Immature natural killer cell (primary cell): ENCODE measurements around the gene MFAP4. TPM values are rescaled to one million over a fixed set of nuclear protein-coding genes. Genes with fewer than 3 reads are reported as not detected.

Experiments used
- DNase-seq, 3 donors: peaks; one replicate each; pipeline ENCODE4 v3.0.0; 2022; ENCODE audit warnings: mixed read lengths in 1 of 3
- H3K27ac Mint-ChIP-seq, 6 donors: one replicate each; pipeline ENCODE4 v1.8.0; 2020; ENCODE audit warnings: mixed read lengths in 6 of 6, mild to moderate bottlenecking in 5 of 6, inconsistent platforms in 4 of 6, moderate library complexity in 3 of 6
- H3K27me3 Mint-ChIP-seq, 3 donors: one replicate each; pipeline ENCODE4 v1.8.0; 2020 to 2021; ENCODE audit warnings: low read depth in 3 of 3, mild to moderate bottlenecking in 3 of 3, mixed read lengths in 3 of 3, moderate library complexity in 3 of 3, inconsistent platforms in 1 of 3
- H3K36me3 Mint-ChIP-seq, 3 donors: one replicate each; pipeline ENCODE4 v1.8.0; 2020; ENCODE audit warnings: mixed read lengths in 3 of 3, inconsistent platforms in 2 of 3, mild to moderate bottlenecking in 2 of 3
- H3K4me1 Mint-ChIP-seq, 2 donors: one replicate each; pipeline ENCODE4 v1.8.0; 2020; ENCODE audit warnings: inconsistent platforms in 2 of 2, mild to moderate bottlenecking in 2 of 2, mixed read lengths in 2 of 2, moderate library complexity in 1 of 2
- H3K4me3 Mint-ChIP-seq, 5 donors: one replicate each; pipeline ENCODE4 v1.8.0; 2020; ENCODE audit warnings: mild to moderate bottlenecking in 5 of 5, mixed read lengths in 5 of 5, inconsistent platforms in 3 of 5, moderate library complexity in 3 of 5
- H3K9me3 Mint-ChIP-seq, 6 donors: one replicate each; pipeline ENCODE4 v1.8.0; 2020; ENCODE audit warnings: mild to moderate bottlenecking in 6 of 6, mixed read lengths in 6 of 6, inconsistent platforms in 4 of 6, moderate library complexity in 3 of 6
- polyA plus RNA-seq, 3 donors: library from polyadenylated mRNA; unstranded; fragments of 300-500 nt; fragmentation: Illumina TruSeq; gene quantifications; one replicate each; pipeline ENCODE4 v1.2.3, GENCODE V29; 2021

The MFAP4 gene
- under 1 TPM in 1 of 3 donors, not detected in 2; 0.18 TPM for polyA plus RNA-seq

- Mint-ChIP-seq H3K4me3 (peak within 1 kb of the TSS in 1 of 5 donors; percentile 20), H3K27me3 (peaks cover 0 to 2% (median 0%) of the 10 kb centered on the region in 3 donors), H3K36me3 (peaks cover 0 to 13% (median 6%) of the 10 kb centered on the region in 3 donors), H3K4me1 (peaks cover 11 to 14% of the 10 kb centered on the region in 2 donors), H3K27ac (peak within 1 kb of the TSS in 4 of 6 donors; percentile 15 to 80 (median 52)), H3K9me3 (no peaks in the 10 kb centered on the region)
- no peak for DNase-seq
These were observed at the start of gene MFAP4 for GRCh38 chr17:19386974-19387920. Gene MFAP4 (minus strand): TSS chr17:19387190. CDS start chr17:19387155, 35 bp downstream.

GRCh38 chr17:19433727-19434340 lies 46.8 kb upstream of the MFAP4 start:
- Mint-ChIP-seq H3K4me1 (no peaks in the 10 kb centered on the region), H3K9me3 (no peaks in the 10 kb centered on the region), H3K27me3 (peaks cover 0 to 3% (median 2%) of the 10 kb centered on the region in 3 donors), H3K4me3 (no peak overlapping the region), H3K36me3 (no peaks in the 10 kb centered on the region), H3K27ac (no peak overlapping the region)
- no peak for DNase-seq

GRCh38 chr17:19433255-19433654 lies 46.3 kb upstream of the MFAP4 start:
- Mint-ChIP-seq H3K27me3 (peaks cover 0 to 3% (median 2%) of the 10 kb centered on the region in 3 donors), H3K27ac (no peak overlapping the region), H3K9me3 (no peaks in the 10 kb centered on the region), H3K4me1 (no peaks in the 10 kb centered on the region), H3K4me3 (no peak overlapping the region), H3K36me3 (no peaks in the 10 kb centered on the region)
- no peak for DNase-seq

GRCh38 chr17:19431691-19432090 lies 44.7 kb upstream of the MFAP4 start:
- no peaks in the 10 kb centered on the region for H3K9me3 Mint-ChIP-seq
- no peak overlapping the region for H3K27ac Mint-ChIP-seq
- no peak overlapping the region for H3K4me3 Mint-ChIP-seq
- no peaks in the 10 kb centered on the region for H3K36me3 Mint-ChIP-seq
- DNase-seq = no peak
- peaks cover 0 to 3% (median 2%) of the 10 kb centered on the region in 3 donors for H3K27me3 Mint-ChIP-seq
- no peaks in the 10 kb centered on the region for H3K4me1 Mint-ChIP-seq

DNA sequence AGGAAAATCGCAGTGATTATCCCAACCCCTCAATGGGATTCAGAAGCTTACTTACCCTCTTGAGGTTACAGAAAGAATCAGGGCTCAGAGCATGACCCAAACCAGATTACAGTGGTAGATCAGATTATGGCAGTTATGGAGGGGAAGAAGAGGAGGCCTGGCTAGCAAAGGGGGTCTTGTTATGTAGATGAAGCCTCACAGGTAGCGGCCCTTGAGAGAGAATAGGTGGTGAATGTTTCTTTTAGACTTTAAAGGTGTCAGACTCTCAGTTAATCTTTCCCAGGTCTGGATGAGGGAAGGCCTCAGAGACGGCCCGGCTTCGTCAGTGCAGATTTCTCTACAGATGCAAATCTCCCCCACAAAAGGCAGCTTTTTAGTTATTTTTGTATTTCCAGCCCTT lies 39.6 kb upstream of the MFAP4 start:
- Mint-ChIP-seq H3K4me1 (no peaks in the 10 kb centered on the region), H3K27me3 (peaks cover 0 to 5% (median 3%) of the 10 kb centered on the region in 3 donors), H3K9me3 (no peaks in the 10 kb centered on the region), H3K4me3 (no peak overlapping the region), H3K36me3 (peaks cover 0 to 4% (median 0%) of the 10 kb centered on the region in 3 donors), H3K27ac (no peak overlapping the region)
- no peak for DNase-seq

- H3K9me3 Mint-ChIP-seq = no peaks in the 10 kb centered on the region
- no peaks in the 10 kb centered on the region for H3K4me1 Mint-ChIP-seq
- DNase-seq = no peak
- peaks cover 0 to 5% (median 2%) of the 10 kb centered on the region in 3 donors for H3K27me3 Mint-ChIP-seq
- H3K27ac Mint-ChIP-seq = no peak overlapping the region
- H3K4me3 Mint-ChIP-seq = no peak overlapping the region
- peaks cover 0 to 7% (median 0%) of the 10 kb centered on the region in 3 donors for H3K36me3 Mint-ChIP-seq
These were observed 38.2 kb upstream of the MFAP4 start for GRCh38 chr17:19424934-19425868.

DNA sequence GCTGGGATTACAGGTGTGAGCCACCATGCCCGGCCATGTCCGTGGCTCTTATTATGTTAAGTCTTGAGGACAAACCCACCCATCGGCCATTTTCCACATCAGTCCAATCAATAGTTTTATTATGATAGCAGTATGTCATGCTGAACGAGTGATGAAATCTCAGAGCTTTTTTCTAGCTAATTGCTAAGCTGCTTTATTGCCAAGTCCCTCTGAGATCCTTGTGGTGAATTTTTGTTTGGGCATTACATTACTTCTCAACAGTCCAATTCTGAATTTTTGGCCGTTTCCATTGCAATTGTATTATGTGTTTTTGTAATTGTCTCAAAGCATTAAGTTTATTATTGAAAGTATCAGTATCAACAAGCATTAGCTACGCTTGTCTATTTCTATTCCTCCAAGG lies 34.9 kb upstream of the MFAP4 start:
- no peak overlapping the region for H3K4me3 Mint-ChIP-seq
- H3K9me3 Mint-ChIP-seq = no peaks in the 10 kb centered on the region

GRCh38 chr17:19421219-19421618 lies 34.2 kb upstream of the MFAP4 start:
- no peaks in the 10 kb centered on the region for H3K9me3 Mint-ChIP-seq
- H3K27me3 Mint-ChIP-seq = peaks cover 0 to 8% (median 5%) of the 10 kb centered on the region in 3 donors
- peaks cover 0 to 4% (median 0%) of the 10 kb centered on the region in 3 donors for H3K36me3 Mint-ChIP-seq
- H3K4me3 Mint-ChIP-seq = no peak overlapping the region
- no peaks in the 10 kb centered on the region for H3K4me1 Mint-ChIP-seq
- DNase-seq = no peak
- H3K27ac Mint-ChIP-seq = no peak overlapping the region

More for the DNA sequence above, 34.9 kb upstream of the MFAP4 start:
- Mint-ChIP-seq H3K27me3 (peaks cover 0 to 7% (median 5%) of the 10 kb centered on the region in 3 donors), H3K27ac (no peak overlapping the region), H3K4me1 (no peaks in the 10 kb centered on the region), H3K36me3 (peaks cover 0 to 7% (median 0%) of the 10 kb centered on the region in 3 donors)
- DNase-seq = no peak

GRCh38 chr17:19418251-19418992 lies 31.4 kb upstream of the MFAP4 start:
- Mint-ChIP-seq H3K27me3 (peaks cover 0 to 8% (median 0%) of the 10 kb centered on the region in 3 donors), H3K36me3 (peaks cover 0 to 4% (median 0%) of the 10 kb centered on the region in 3 donors), H3K27ac (peak overlapping the region in 1 of 6 donors; percentile 49), H3K9me3 (no peaks in the 10 kb centered on the region), H3K4me3 (no peak overlapping the region), H3K4me1 (no peaks in the 10 kb centered on the region)
- DNase-seq = no peak

DNA sequence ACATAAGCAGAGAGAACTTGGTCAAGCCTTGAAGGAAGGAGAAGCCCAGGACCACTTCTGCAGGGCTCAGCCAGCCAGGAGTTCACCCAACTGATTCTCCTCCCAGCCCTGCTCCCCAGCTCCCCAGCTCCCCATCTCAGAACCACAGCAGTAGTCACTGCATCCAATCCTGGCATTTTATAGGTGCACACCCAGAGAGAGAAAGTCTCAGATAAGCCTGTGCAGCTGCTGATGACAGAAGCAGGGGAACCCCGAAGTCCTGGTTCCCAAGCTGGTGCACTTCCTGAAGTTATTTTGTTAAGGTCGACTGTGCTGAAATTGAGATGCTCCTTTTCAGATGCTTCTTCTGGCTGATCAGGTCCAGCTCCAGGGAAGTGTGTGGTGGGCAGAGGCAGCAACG lies 30.6 kb upstream of the MFAP4 start:
- Mint-ChIP-seq H3K9me3 (no peaks in the 10 kb centered on the region), H3K27ac (peak overlapping the region in 2 of 6 donors; percentile 40 to 49), H3K4me1 (no peaks in the 10 kb centered on the region), H3K36me3 (peaks cover 0 to 4% (median 0%) of the 10 kb centered on the region in 3 donors), H3K27me3 (peaks cover 0 to 8% (median 0%) of the 10 kb centered on the region in 3 donors), H3K4me3 (no peak overlapping the region)
- no peak for DNase-seq

- Mint-ChIP-seq H3K4me1 (no peaks in the 10 kb centered on the region), H3K4me3 (no peak overlapping the region), H3K9me3 (no peaks in the 10 kb centered on the region), H3K36me3 (peaks cover 0 to under 1% (median 0%) of the 10 kb centered on the region in 3 donors), H3K27me3 (peaks cover 0 to 8% (median 0%) of the 10 kb centered on the region in 3 donors), H3K27ac (no peak overlapping the region)
- DNase-seq = no peak
These were observed 29.1 kb upstream of the MFAP4 start for GRCh38 chr17:19415806-19416775.

GRCh38 chr17:19415311-19415710 lies 28.3 kb upstream of the MFAP4 start:
- H3K4me1 Mint-ChIP-seq = no peaks in the 10 kb centered on the region
- no peak overlapping the region for H3K4me3 Mint-ChIP-seq
- H3K9me3 Mint-ChIP-seq = no peaks in the 10 kb centered on the region
- H3K27me3 Mint-ChIP-seq = peaks cover 0 to 8% (median 0%) of the 10 kb centered on the region in 3 donors
- no peak for DNase-seq
- no peak overlapping the region for H3K27ac Mint-ChIP-seq
- no peaks in the 10 kb centered on the region for H3K36me3 Mint-ChIP-seq
